ENCODE measurements around the gene DOCK8.

DNA sequence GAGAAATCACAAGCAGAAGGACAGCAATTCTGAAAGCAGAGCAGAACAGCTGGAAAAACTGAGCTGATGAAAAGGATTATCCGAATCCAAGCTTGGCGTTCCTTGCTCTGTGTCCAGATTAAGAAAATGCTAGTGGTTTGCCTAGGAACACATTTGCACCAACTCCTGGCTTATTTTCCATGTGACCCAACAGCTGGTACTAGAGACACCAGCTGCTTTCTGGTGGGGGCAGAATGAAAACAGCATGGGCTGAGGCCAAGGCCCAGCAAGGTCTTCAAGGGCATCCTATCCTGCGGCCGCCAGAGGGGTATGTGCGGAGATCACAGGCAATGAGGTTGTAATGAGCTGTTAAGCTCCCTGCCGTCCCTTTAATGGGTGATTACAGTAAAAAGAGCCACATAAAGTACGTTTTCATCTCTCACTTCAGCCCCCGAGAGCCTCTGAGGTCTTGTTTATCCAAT is 131.5 kb downstream of the DOCK8 start:
- TF ChIP-seq, protein P1, sequence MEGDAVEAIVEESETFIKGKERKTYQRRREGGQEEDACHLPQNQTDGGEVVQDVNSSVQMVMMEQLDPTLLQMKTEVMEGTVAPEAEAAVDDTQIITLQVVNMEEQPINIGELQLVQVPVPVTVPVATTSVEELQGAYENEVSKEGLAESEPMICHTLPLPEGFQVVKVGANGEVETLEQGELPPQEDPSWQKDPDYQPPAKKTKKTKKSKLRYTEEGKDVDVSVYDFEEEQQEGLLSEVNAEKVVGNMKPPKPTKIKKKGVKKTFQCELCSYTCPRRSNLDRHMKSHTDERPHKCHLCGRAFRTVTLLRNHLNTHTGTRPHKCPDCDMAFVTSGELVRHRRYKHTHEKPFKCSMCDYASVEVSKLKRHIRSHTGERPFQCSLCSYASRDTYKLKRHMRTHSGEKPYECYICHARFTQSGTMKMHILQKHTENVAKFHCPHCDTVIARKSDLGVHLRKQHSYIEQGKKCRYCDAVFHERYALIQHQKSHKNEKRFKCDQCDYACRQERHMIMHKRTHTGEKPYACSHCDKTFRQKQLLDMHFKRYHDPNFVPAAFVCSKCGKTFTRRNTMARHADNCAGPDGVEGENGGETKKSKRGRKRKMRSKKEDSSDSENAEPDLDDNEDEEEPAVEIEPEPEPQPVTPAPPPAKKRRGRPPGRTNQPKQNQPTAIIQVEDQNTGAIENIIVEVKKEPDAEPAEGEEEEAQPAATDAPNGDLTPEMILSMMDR (IDR thresholded peaks at IDR 0.05), result no peak
- TF ChIP-seq POLR2A (IDR thresholded peaks at IDR 0.05), result no peak
